Lower leg skin (tissue), 4 donors: ENCODE data around the gene WDR46. TPM values are rescaled to one million over a fixed set of nuclear protein-coding genes. Genes with fewer than 3 reads are reported as not detected.
"Not testable (repeated sequence)": the region's sequence is repeated elsewhere in the genome, so short reads cannot be mapped to it uniquely, and the experiment has no call there.

Experiments used
- DNase-seq, 2 donors: peaks; one replicate each; pipeline ENCODE4 v3.0.0-alpha.2; 2019; ENCODE audit warnings: low spot score in 2 of 2
- H3K4me3 ChIP-seq: fragments of 200-600 bp; sonication (generic); 2 replicates; pipeline ENCODE4 v1.5.1; 2017; ENCODE audit warnings: mild to moderate bottlenecking, low read depth; ENCODE audit not compliant: poor library complexity, severe bottlenecking
- CTCF ChIP-seq, 3 donors: fragments of 450-650 bp; IDR thresholded peaks; one replicate each; pipeline ENCODE4 v1.5.1; 2016; ENCODE audit warnings: antibody characterized with exemption in 3 of 3, mild to moderate bottlenecking in 3 of 3, moderate library complexity in 2 of 3
- POLR2A ChIP-seq, 2 donors: fragments of 450-650 bp; IDR thresholded peaks; one replicate each; pipeline ENCODE4 v1.6.1; 2016 to 2017; ENCODE audit warnings: antibody characterized with exemption in 2 of 2, mild to moderate bottlenecking in 1 of 2, moderate library complexity in 1 of 2
- WGBS, 2 donors: methylation state at CpG; one replicate each; pipeline ENCODE4 v1.1.5; 2018; 5-methylcytosine and 5-hydroxymethylcytosine counted together
- intact Hi-C: fragments of 100-400 bp; cut with DNase I; formaldehyde crosslinking; loops from one replicate; pipeline ENCODE4 v1.15.0; 2023; ENCODE audit warnings: low total_unique reads
- total RNA-seq, 4 donors: library from RNA; depleted of rRNA; stranded (reverse); fragments of >200 nt; gene quantifications; one replicate each; pipeline ENCODE4 v1.1.0, GENCODE V29; 2016

Gene WDR46
- total RNA-seq, 4 donors from 2014 or later: 38.4 to 57.2 (median 47.0) TPM

- TF ChIP-seq CTCF (IDR thresholded peaks at IDR 0.05): no peak
- TF ChIP-seq POLR2A (IDR thresholded peaks at IDR 0.05): no peak
- intact Hi-C loops: no loop called here
- WGBS, 2 donors: 9 to 15% methylated on average over 21 of the region's 21 CpGs
- H3K4me3 ChIP-seq: peak overlapping the region; percentile 56
- DNase-seq: no peak
Measured at GRCh38 chr6:33288141-33288920, 708 bp downstream of the WDR46 start.

GRCh38 chr6:33286946-33287914 is 1.8 kb downstream of the WDR46 start:
- H3K4me3 ChIP-seq: no peak overlapping the region
- WGBS, 2 donors: 89% methylated on average over 18 to 22 of the region's 22 CpGs
- intact Hi-C loops: no loop called here

GRCh38 chr6:33285214-33285613 is 3.8 kb downstream of the WDR46 start:
- 85 to 92% methylated on average over 4 of the region's 4 CpGs for WGBS, 2 donors
- not testable (repeated sequence) for DNase-seq

More at GRCh38 chr6:33286946-33287914, 1.8 kb downstream of the WDR46 start:
- TF ChIP-seq POLR2A (IDR thresholded peaks at IDR 0.05) (no peak), CTCF (IDR thresholded peaks at IDR 0.05) (no peak)
- DNase-seq: no peak

DNA sequence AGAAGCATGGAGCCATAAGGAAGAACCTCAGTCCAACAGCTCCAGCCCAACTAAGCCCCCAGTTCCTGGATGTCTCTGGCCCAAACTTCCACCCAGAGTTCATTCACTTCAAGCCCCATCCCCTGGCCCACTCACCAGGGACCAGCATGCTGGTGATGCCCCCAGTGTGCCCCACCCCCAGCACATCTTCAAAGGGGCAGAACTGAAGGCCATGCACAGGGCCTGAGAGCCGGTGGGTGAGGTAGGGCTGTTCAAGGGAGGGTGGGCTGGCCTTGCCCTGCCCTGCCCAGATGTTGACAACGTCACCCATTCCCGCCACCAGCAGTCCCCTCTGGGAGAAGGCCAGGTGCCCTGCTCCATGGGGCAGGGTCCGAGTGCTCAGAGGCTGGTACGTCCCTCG is 8.5 kb downstream of the WDR46 start:
- WGBS, 2 donors: 78 to 92% methylated on average over 4 to 6 of the region's 6 CpGs
- TF ChIP-seq CTCF (IDR thresholded peaks at IDR 0.05) (no peak), POLR2A (IDR thresholded peaks at IDR 0.05) (no peak)
- no peak for DNase-seq
- intact Hi-C loops: no loop called here
- no peak overlapping the region for H3K4me3 ChIP-seq

More at GRCh38 chr6:33285214-33285613, 3.8 kb downstream of the WDR46 start:
- intact Hi-C loops, H3K4me3 ChIP-seq: not testable (repeated sequence)

DNA sequence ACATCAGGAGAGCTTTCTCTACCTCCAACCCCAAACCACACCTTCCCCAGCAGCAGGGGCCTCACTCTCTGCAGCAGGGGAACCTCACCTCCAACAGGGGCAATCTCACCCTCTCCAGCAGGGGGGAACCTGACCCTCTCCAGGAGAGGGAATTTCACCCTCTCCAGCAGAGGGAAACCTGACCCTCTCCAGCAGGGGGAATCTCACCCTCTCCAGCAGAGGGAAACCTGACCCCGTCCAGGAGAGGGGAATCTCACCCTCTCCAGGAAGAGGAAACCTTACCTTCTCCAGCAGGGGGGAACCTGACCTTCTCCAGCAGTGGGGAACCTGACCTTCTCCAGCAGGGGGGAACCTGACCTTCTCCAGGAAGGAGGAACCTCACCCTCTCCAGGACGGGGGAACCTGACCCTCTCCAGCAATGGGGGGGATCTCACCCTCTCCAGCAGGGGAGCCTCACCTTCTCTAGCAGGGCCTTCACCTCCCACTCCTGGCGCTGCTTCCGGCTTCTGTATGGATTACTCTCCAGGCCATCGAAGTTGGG is 9.0 kb downstream of the WDR46 start:
- intact Hi-C loops: no loop called here
- H3K4me3 ChIP-seq: no peak overlapping the region
- TF ChIP-seq POLR2A (IDR thresholded peaks at IDR 0.05): no peak
- no peak for TF ChIP-seq CTCF (IDR thresholded peaks at IDR 0.05)
- no peak for DNase-seq
- 52 to 61% methylated on average over 5 of the region's 5 CpGs for WGBS, 2 donors

- DNase-seq: no peak
- WGBS, 2 donors: 75 to 77% methylated on average over 13 of the region's 13 CpGs
Measured at GRCh38 chr6:33279257-33279695, 9.8 kb downstream of the WDR46 start.

More at GRCh38 chr6:33279257-33279695, 9.8 kb downstream of the WDR46 start:
- no peak overlapping the region for H3K4me3 ChIP-seq
- TF ChIP-seq POLR2A (IDR thresholded peaks at IDR 0.05): no peak
- no peak for TF ChIP-seq CTCF (IDR thresholded peaks at IDR 0.05)
- intact Hi-C loops: no loop called here
